Motor neuron (in vitro differentiated cells): ENCODE measurements around the gene TRIP13. TPM values are rescaled to one million over a fixed set of nuclear protein-coding genes. Genes with fewer than 3 reads are reported as not detected.

Source experiments
- ATAC-seq, 8 experiments: fragments of 200-7000 bp; cut with Tn5 transposase; replicated peaks in 6 of 8; 2 replicates each; pipeline ENCODE4 v1.8.0; 2021; ENCODE audit warnings: mild to moderate bottlenecking in 8 of 8, moderate library complexity in 8 of 8
- H3K27ac ChIP-seq, 2 donors: fragments of 250-450 bp; sonication (Bioruptor Pico); 2 replicates each; pipeline ENCODE4 v1.9.0; 2021; ENCODE audit warnings: antibody characterized with exemption in 2 of 2, mild to moderate bottlenecking in 2 of 2, moderate library complexity in 1 of 2
- H3K4me1 ChIP-seq, 2 donors: fragments of 250-450 bp; sonication (Bioruptor Pico); replicated peaks in 1 of 2; 2 replicates each; pipeline ENCODE4 v1.6.1; 2021; ENCODE audit warnings: antibody characterized with exemption in 2 of 2, mild to moderate bottlenecking in 2 of 2, moderate library complexity in 1 of 2
- H3K4me3 ChIP-seq, 5 donors: fragments of 250-450 bp; sonication (Bioruptor Pico); 2 replicates each; pipeline ENCODE4 v1.9.0; 2021; ENCODE audit warnings: antibody characterized with exemption in 5 of 5, mild to moderate bottlenecking in 5 of 5, moderate library complexity in 4 of 5
- WGBS, 10 experiments: fragments of 450-650 bp; shearing (Covaris generic); methylation state at CpG; one replicate each; pipeline ENCODE4 v1.0.0; 2022; 5-methylcytosine and 5-hydroxymethylcytosine counted together
- in situ Hi-C, 9 experiments: fragments of 400-800 bp; cut with MboI; loops; one replicate each; pipeline ENCODE4 v1.15.0; 2021; ENCODE audit warnings: low sequenced_read_pairs in 9 of 9, low pct_unique_long_range_greater_than_20kb in 2 of 9; ENCODE audit not compliant: unreplicated experiment in 9 of 9
- total RNA-seq, 8 experiments: library from RNA; unstranded; fragments of 300-600 nt; gene quantifications; 2 replicates each; pipeline versions ENCODE4 v1.2.3 to v1.2.4, GENCODE V29; 2022

The TRIP13 gene
- total RNA-seq, 8 experiments from 2014 or later = 0.51 to 24.0 (median 2.1) TPM

DNA sequence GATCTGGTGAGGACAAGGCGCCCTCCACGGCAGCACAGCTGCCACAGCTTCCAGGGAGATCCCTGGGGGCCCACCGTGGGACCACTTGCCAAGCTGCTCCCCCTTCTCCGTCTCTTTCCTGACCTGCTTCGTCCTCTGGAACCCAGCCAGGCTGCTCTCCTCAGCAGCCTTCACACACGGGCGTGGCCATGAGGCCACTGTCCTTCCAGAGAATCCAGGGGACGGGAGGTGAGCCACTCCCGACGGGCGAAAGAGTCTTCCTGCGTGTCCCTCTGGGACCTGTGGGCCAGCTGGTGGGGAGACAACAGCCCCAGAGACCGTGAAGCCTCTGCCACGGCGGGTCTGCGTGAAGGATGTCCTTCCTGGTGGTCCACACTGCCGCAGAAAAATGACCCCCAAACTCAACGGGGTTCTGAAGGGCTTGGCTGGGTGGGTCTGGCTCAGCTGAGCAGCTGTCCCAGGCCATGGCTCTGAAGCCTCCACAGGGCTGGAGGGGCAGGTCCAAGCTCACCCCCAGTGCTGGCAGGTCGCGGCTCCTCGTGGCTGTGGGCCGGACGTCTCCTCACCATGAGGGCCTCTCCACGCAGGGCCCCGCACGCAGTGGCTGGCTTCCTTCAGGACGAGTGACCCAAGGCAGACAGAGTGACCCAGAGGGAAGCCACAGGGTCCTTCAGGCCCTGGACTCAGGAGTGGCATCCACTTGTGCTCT, 68.5 kb downstream of the TRIP13 start:
- 73 to 100% (median 82%) methylated on average over 1 to 9 of the region's 27 CpGs; no CpG with 5 or more reads in 3 of the 10 experiments for WGBS, 10 experiments

GRCh38 chr5:961711-962240, 69.1 kb downstream of the TRIP13 start:
- 40 to 88% (median 81%) methylated on average over 2 to 9 of the region's 24 CpGs; no CpG with 5 or more reads in 5 of the 10 experiments for WGBS, 10 experiments
- Histone ChIP-seq H3K4me1 (peaks cover 16 to 19% of the 10 kb centered on the region in 2 donors), H3K4me3 (no peak overlapping the region), H3K27ac (no peak overlapping the region)
- in situ Hi-C loops = no loop called here
- ATAC-seq = no peak

More for the DNA sequence above, 68.5 kb downstream of the TRIP13 start:
- ATAC-seq = peak in 2 of 8 experiments; percentile 8 to 16
- H3K4me1 ChIP-seq = peaks cover 20 to 22% of the 10 kb centered on the region in 2 donors
- in situ Hi-C loops = no loop called here
- no peak overlapping the region for H3K27ac ChIP-seq
- no peak overlapping the region for H3K4me3 ChIP-seq

GRCh38 chr5:962386-962785, 69.7 kb downstream of the TRIP13 start:
- no CpG with 5 or more reads among the region's 15 CpGs for WGBS, 10 experiments
- in situ Hi-C loops = no loop called here

DNA sequence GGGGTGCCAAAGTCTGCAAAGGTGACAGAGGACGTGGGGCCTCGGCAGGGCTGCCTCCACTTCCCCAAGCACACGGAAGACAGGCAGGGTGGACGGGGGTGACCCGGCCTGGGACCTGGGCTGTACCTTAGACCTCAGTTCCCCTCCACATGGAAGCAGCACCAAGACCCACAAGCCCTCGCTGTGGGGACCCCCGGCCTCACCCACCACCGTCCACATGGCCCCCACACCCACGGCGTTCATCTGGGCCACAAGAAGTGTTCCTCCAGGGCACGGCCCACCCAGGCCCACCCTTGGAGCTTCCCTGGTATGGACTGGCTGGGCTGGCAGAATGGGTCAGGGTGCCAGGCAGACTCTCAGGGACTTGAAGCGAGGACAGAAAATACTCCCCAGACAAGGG, 70.1 kb downstream of the TRIP13 start:
- H3K27ac ChIP-seq = no peak overlapping the region
- in situ Hi-C loops = no loop called here
- H3K4me1 ChIP-seq = peaks cover 11 to 17% of the 10 kb centered on the region in 2 donors
- no peak overlapping the region for H3K4me3 ChIP-seq
- no peak for ATAC-seq
- no CpG with 5 or more reads among the region's 12 CpGs for WGBS, 10 experiments

More at GRCh38 chr5:962386-962785, 69.7 kb downstream of the TRIP13 start:
- peaks cover 11 to 17% of the 10 kb centered on the region in 2 donors for H3K4me1 ChIP-seq
- no peak overlapping the region for H3K4me3 ChIP-seq
- no peak for ATAC-seq
- no peak overlapping the region for H3K27ac ChIP-seq

- peaks cover 11 to 17% of the 10 kb centered on the region in 2 donors for H3K4me1 ChIP-seq
- ATAC-seq = no peak
- in situ Hi-C loops = no loop called here
- no peak overlapping the region for H3K4me3 ChIP-seq
- H3K27ac ChIP-seq = no peak overlapping the region
- 54 to 100% (median 90%) methylated on average over 1 to 4 of the region's 10 CpGs; no CpG with 5 or more reads in 6 of the 10 experiments for WGBS, 10 experiments
Measured at GRCh38 chr5:963310-963672, 70.6 kb downstream of the TRIP13 start.

DNA sequence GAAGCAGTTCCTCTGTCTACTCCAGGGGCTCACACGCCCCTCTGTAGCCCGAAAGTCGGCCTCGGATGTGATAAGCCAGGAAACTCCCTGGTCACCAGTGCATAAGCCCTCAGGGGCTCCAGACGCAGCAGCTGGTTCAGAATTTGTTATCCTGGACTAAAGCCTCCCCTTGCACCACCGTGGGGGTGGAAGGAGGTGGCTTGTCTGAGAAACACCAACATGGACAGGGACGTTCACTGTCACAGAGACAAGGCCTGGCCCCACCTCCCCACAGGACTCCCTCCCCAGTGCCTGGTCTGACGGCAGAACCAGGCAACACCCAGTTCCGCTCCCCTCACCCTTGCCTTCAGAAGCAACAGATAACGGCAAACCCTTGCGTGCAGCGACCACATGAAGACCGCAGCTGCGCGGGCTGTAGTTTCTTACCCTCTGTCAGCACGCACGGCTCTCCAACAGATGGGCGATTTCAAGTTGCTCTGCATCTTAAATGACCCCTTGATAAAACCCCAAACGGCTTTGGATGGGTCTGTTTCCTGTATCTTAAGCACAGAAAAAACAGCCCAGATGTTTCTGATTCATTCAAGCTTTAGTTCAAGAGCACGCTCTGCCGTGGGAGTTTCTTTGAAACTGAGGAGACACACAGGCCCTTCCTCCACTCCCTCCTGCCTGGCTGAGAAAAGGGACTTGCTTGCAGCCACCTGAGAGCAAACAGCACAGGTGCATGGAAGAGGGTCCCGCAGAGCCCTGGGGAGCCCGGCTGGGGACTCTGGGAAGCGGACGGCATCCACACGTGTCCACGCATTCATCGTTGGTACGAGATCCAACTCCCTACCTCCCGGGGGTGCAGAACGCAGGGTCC, 71.2 kb downstream of the TRIP13 start:
- in situ Hi-C loops = no loop called here
- Histone ChIP-seq H3K27ac (no peak overlapping the region), H3K4me1 (peaks cover 9 to 15% of the 10 kb centered on the region in 2 donors), H3K4me3 (no peak overlapping the region)
- 17 to 100% (median 71%) methylated on average over 2 to 10 of the region's 31 CpGs; no CpG with 5 or more reads in 4 of the 10 experiments for WGBS, 10 experiments
- peak in 6 of 8 experiments; percentile 9 to 88 (median 60) for ATAC-seq

GRCh38 chr5:964821-965220, 72.1 kb downstream of the TRIP13 start:
- ATAC-seq = no peak
- Histone ChIP-seq H3K4me1 (peaks cover 4 to 13% of the 10 kb centered on the region in 2 donors), H3K4me3 (no peak overlapping the region), H3K27ac (no peak overlapping the region)
- 19 to 91% (median 80%) methylated on average over 1 to 5 of the region's 10 CpGs; no CpG with 5 or more reads in 3 of the 10 experiments for WGBS, 10 experiments
- in situ Hi-C loops = no loop called here

DNA sequence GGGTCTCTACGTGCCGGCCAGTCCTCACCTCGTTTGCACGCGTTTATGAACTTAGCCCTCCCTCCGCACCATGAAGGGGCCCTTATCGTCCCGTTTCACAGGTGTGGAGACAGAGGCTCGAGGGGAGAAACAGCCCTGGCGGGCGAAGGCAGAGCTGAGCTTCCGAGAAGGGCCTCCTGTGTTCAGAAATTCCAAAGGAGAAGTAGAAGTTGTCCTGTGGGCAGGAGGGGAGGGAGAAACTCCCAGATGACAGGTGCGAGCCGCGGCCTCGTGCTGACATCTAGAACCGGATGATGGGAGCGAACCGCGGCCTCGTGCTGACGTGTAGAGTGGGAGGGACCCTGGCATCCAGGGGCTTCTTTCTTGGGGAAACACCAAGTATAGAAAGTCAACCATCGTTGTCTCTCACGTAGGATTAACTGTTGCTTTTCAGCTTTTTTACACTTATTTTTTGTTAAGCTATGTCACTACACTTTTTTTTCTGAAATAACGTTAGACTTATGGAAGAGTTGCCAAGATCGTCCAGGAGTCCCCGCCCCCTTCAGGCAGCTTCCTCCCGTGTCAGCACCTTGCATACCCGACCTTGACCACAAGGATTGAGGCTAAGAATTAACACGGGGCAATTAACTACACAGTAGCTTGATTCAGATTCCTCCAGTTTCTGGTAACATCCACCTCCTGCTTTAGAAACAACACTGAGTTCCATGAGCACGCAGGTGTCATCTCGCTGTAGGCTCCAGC, 73.1 kb downstream of the TRIP13 start:
- no peak overlapping the region for H3K27ac ChIP-seq
- ATAC-seq = no peak
- WGBS, 10 experiments = 50 to 93% (median 80%) methylated on average over 1 to 30 of the region's 32 CpGs
- in situ Hi-C loops = no loop called here
- no peak overlapping the region for H3K4me3 ChIP-seq
- H3K4me1 ChIP-seq = peaks cover 0 to 13% of the 10 kb centered on the region in 2 donors

- Histone ChIP-seq H3K4me3 (no peak overlapping the region), H3K4me1 (peaks cover 0 to 13% of the 10 kb centered on the region in 2 donors), H3K27ac (no peak overlapping the region)
- no peak for ATAC-seq
- 20 to 100% (median 85%) methylated on average over 1 to 6 of the region's 9 CpGs for WGBS, 10 experiments
- in situ Hi-C loops = no loop called here
Measured at GRCh38 chr5:966345-966710, 73.6 kb downstream of the TRIP13 start.

DNA sequence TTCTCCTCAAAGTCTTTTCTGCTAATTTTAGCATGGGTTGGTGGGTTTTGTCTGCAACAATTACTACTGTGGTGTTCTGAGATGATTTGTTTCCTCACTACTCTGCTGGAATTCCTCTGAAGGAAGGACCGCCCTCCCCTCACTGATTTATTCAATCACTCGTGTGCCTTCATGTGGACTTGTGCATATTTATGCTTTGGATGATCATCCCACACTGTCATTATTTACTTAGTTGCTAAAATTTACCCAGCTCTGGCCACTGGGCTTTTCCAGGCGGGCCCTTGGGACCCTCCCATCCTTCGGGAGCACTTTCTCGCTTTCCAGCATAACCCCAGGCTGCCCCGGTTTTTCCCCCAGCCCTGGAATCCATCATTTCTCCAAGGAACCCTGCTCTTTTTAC, 74.3 kb downstream of the TRIP13 start:
- no peak overlapping the region for H3K27ac ChIP-seq
- in situ Hi-C loops = no loop called here
- H3K4me3 ChIP-seq = no peak overlapping the region
- WGBS, 10 experiments = 16 to 76% (median 65%) methylated on average over 1 to 4 of the region's 6 CpGs; no CpG with 5 or more reads in 4 of the 10 experiments
- H3K4me1 ChIP-seq = peaks cover 0 to 13% of the 10 kb centered on the region in 2 donors
- peak in 1 of 8 experiments; percentile 63 for ATAC-seq
